Right lung (tissue), 5 donors: ENCODE data around the gene QRICH2. TPM values are rescaled to one million over a fixed set of nuclear protein-coding genes. Genes with fewer than 3 reads are reported as not detected.

Source experiments
- DNase-seq, 2 donors: peaks; one replicate each; pipeline ENCODE4 v3.0.0-alpha.2; 2013
- polyA plus RNA-seq, 5 donors: library from polyadenylated mRNA; unstranded; fragments of 120-200 nt; gene quantifications; one replicate each; pipeline versions ENCODE4 v1.2.1 to v1.2.3, GENCODE V29; 2013; ENCODE audit warnings: inconsistent platforms in 1 of 5, low replicate concordance in 1 of 5; ENCODE audit not compliant: insufficient read length in 5 of 5, insufficient read depth in 1 of 5

The QRICH2 gene
- polyA plus RNA-seq, 5 donors, result 5.0 to 10.2 (median 6.2) TPM

- DNase-seq, result no peak
Measured at GRCh38 chr17:76279742-76280287, 28.3 kb downstream of the QRICH2 start.

DNA sequence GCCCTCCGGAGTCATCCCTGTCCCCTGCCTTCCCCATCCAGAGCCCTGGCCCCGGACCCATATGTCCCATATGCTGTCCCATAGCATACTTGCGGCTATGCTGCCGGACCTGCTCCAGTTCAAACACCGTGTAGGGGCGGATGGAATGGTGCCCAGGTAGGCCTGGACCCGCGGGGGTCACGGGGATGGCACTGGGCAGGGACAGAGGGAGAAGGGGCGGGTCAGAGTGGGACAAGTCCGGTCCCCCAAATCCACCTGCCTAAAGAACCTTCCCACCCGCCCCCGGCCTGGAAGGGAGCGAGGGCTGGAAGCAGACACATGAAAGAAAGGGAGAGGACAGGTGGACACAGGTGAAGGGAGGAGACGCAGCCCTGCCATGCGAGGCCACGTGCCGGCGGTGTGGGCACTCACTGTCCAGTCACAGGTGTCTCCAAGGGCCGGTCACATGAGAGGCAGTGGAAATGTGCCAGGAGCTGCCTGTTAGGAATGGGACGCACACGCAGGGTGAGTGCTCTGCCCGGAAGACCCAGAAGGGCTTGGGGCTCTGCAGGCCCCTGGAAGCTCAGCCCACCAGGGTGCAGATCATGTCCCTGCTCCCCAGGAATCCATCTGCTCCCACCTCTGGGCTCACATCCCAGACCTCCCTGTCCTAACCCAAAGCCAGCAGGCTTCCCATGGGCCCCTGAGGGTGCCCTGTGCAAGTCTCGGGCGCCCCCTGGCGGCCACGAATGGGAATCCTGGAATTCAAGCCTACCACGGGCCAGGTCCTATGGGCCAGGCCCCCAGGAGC lies 28.9 kb downstream of the QRICH2 start:
- peak; percentile 76 to 84 for DNase-seq

DNA sequence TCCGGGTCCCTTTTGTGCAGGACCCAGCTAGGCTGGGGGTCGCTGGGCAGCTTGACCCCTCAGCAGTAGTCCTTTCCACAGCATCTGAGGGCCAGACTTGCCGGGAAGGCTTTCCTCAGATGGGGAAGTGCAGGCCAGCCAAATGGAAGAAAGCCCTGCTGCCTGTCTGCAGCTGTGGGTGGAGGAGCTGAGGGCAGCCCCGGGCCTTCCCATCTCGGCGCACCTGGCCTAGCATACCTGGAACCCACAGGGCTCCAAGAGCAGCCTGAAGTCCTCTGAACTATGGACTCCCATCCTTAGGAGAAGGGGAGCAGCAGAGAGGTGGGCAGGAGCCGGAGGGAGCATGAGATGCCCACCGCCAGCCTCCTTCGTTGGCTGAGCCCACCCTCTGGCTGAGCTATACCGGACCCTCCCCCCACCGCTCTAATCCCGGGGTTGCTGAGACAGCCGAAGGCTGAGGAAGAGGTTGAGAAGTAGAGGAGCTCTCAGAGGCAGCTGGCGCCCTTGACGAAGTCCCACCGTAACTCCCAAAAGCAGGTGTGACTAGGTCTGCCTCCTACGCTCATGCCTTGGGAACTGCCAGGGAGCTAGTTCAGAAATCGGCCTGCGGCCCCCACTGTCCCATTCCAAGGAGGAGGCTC lies 29.7 kb downstream of the QRICH2 start:
- DNase-seq, result no peak

DNA sequence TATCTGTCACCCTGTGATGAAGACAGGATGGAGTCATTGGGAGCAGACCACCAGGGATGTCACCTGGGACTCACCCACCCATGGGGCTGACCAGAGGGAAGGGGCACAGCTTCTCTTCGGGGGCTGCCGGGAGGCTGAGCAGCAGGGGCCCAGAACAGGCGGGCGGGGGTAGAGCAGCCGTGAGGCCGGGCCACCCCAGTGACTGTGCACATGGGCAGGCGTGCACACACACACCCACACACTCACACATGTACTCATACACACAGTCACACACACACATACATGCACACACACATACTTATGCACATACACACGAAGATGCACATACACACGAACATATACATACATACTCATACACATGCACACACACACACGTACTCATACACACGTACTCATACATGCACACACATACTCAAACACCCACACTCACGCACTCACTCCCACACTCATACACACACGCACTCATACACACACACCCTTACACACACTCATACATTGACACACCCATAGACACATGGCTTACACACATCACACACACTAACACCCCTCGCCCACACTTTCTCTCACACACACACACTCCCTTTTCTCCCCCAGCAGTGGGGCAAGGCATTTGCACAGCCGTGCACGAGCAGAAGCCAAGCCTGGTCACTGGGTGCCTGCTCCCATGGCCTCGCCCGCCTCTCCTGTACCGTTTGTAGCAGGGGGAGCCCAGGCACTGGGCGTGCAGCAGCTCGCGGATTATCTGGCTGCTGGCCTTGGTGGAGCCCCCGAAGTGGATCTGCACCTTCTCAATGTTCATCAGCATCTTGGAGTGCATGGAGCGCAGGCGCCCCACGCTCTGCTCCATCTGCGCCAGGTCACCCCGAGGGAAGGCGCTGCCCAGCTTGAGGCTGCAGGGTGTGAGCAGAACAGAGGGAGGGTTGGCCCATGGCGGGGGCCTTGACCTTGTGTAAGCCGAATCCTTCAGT lies 30.5 kb downstream of the QRICH2 start:
- DNase-seq, result no peak

DNA sequence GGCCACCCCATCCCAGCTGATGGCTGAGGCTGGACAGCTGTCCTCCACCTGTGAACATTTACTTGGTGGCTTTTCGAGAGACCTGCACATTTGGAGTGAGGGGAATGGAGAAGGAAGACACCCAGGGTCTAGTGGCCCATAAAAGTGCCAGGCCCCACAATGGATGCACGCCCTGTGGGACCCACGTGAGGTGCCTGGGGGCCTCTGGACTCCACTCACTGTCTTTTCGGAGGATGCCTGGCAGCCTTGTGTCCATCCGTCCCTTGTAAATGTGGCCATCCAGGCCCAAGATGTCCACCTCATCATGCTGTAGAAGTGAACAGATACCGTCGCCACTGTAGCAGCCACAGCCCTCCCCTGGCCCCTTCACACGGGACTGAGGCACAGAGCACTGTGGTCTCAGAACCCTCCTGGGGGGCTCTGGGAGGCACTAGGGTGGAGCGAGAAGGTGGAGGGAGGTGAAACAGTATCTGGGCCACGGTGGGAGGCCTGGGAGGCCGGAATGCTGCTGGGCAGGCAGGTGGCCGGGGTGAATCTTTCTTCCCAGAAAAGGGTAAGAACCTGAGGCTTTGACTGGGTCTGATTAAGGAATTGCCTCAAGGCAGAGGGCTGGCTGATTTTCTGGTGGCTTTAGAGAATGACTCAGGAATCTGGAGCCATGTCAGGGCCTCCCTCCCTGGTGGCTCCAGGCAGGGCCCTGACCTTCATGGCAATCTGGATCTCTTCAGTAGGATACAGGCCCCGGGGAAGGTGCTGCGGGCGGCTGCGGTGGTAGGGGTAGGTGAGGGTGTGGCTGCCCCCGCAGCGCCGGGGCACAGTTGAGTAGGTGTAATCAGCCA lies 31.4 kb downstream of the QRICH2 start:
- no peak for DNase-seq

DNA sequence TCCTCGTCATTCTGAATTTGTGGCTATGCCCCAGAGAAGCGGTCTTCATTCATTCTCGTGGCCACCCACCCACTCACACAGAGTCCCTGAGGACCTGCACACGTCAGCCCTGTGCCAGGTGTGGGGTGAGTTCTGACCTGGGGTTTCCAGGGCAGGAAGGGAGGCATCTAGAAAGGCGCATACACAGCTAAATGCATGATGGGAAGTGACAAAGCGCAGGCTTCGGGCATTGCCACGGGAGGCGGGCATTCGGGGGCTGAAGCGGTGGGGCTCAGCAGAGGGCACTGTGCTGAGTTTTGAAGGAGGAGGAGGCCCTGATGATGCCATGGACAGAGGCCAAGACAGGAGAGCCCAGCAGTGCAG lies 32.0 kb downstream of the QRICH2 start:
- DNase-seq, result no peak

DNA sequence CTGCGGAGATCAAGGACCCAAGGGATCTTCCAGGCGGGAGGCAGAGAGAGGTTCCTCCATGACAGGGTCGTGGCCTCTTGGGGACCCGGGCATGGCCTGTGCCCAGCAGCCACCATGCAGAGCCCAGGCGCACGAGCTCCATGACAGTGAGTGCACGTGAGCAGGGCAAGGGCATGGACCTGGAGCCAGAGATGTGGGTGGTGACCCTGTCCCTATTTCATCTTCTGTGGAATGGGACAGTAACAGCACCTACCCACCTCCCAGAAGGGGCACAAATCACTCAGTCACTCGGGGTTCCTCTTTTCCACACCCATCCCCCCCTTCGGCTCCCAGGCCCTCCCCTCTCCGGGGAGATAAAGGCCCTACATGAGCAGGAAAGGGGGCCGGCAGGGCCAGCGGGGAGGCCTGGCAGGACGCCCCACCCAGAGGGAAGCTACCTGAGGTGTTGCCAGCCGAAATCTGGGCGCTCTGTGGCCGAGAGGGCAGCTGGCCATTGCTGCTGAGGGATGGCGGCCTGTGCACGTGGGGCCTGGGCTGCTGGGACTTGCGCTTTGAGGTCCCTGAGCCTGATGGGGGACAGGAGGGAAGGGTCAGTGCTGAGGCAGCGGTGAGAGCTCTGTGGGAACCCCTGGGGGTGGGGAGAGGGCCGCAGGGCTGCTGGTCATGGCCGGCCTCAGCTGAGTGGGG lies 32.6 kb downstream of the QRICH2 start:
- no peak for DNase-seq

- DNase-seq, result no peak
Measured at GRCh38 chr17:76274112-76274956, 33.7 kb downstream of the QRICH2 start.

DNA sequence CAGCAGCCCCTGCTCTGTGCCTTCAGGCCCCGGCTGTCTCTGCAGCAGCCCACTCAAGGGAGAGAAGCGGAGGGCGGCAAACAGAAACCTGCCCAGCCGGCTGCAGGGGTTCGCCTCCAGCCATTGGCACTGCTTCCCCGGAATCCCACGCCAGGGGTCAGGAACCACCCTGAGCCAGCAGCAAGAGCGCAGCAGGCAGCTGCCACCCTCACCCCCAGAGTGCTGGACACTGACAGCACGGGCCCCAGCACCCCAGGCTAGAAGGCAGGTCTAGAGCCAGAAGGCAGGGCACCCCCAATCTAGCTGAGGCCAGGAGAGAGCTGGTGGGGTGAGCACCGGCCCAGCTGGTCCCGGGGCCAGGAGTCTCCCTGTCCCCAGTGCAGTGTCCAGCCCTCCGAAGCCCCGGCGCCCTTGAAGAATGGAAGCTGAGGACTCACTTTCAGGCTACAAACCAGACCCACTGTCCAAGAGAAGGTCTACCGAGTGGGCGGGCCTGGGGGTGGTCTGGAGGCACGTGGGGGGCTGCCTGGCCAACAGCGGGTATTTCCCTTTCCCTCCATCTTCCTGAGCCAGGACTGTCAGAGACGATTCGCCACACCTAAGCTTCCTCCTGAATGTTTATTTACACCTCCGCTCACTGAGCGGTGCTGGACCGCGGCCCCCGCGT lies 34.5 kb downstream of the QRICH2 start:
- no peak for DNase-seq

DNA sequence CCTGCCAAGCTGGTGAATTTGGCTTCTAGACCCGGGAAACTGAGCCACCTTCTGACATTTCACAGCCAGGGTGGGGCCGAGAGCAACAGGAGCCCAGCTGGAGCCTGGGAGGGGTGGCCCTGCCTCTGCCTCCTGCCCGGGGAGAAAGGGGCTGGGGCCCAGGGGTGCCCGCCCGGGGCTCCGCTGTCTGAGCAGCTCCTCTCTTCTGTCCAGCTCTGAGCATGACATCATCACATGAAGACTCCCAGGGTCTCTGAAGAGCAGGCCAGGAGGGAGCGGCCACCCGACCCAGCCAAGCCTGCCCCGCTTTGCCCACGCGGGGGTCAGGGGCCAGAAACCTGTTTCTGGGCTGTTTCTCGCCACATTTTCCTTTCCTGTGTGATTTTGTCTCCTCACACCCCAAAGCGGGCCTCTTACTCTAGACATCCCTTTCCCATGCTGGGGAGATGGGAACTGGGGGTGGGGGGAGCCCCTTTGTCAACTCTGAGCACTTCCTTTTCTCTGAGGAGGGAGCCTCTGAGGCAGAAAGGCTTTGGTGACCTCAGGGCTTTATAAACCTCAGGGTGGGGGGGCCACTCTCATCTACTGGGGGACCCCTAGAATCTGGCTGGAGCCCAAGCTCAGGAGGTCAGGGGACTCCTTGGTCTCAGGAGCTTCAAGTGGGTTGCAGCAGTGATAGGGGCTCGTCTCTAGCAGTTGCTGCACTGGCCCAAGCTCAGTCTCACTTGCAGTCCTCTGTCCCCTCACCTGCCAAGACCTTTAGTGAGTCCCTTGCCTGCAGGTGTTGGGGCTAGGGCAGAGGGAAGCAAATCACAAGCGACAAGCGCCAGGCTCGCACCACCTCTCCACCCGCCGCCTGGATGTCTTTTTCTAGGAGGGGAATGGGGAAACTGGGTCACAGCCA lies 35.3 kb downstream of the QRICH2 start:
- no peak for DNase-seq

GRCh38 chr17:76271669-76272540 lies 36.2 kb downstream of the QRICH2 start:
- peak in 1 of 2 donors; percentile 55 for DNase-seq

DNA sequence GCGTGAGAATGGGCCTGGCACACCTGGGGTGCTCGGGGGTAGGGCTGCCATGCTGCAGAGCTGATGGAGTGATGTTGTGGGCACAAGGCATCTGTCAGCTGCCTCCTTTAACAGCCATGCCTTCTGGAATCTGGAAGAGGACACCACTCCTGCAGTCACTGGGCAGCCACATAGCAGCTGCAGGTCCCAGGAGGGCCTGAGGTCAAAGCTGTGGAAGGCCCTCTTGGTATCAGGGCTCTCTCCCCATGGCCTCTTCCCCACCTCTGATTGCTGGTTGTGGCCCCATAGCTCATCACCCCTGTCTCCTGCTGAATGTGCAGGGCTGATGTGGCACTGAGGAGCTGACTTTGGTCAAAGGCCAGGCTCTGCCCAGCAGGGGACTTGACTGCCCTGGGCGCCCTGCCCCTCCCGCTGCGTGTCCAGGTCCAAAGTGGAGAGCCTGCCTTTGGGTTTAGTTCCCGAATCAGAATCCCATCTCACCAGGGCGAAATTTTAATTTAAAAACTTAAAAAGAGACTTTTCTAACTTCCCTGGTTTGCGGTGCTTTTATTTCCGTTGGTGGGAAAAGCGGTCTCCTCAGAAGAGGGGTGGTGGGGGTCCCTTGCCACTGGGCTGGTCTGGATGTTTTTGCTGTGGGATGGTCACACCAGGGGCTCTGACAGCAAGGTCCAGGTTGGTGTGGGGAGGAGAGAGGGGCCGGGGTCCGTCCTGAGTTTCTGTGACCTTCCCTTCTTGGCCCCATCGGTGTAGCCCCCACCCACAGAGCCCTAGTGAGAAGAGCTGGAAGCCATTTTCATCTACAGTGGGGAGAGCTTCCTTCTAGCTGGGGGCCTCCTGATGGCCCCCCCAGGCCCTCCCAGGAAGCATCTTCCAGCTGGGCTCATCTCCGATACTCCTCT lies 37.1 kb downstream of the QRICH2 start:
- no peak for DNase-seq

DNA sequence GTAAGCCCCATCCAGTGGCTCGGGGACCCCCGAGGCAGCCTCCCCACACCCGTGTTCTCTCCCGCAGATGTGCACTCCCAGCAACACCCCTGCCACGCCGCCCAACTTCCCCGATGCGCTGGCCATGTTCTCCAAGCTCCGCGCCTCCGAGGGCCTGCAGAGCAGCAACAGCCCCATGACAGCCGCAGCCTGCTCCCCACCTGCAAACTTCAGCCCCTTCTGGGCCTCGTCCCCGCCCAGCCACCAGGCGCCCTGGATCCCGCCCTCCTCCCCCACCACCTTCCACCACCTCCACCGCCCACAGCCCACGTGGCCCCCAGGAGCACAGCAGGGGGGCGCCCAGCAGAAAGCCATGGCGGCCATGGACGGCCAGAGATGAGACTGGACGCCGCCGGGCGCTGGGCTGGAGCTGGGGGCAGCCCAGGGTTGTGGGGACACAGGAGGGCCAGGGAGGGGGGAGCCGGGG lies 37.9 kb downstream of the QRICH2 start:
- no peak for DNase-seq

DNA sequence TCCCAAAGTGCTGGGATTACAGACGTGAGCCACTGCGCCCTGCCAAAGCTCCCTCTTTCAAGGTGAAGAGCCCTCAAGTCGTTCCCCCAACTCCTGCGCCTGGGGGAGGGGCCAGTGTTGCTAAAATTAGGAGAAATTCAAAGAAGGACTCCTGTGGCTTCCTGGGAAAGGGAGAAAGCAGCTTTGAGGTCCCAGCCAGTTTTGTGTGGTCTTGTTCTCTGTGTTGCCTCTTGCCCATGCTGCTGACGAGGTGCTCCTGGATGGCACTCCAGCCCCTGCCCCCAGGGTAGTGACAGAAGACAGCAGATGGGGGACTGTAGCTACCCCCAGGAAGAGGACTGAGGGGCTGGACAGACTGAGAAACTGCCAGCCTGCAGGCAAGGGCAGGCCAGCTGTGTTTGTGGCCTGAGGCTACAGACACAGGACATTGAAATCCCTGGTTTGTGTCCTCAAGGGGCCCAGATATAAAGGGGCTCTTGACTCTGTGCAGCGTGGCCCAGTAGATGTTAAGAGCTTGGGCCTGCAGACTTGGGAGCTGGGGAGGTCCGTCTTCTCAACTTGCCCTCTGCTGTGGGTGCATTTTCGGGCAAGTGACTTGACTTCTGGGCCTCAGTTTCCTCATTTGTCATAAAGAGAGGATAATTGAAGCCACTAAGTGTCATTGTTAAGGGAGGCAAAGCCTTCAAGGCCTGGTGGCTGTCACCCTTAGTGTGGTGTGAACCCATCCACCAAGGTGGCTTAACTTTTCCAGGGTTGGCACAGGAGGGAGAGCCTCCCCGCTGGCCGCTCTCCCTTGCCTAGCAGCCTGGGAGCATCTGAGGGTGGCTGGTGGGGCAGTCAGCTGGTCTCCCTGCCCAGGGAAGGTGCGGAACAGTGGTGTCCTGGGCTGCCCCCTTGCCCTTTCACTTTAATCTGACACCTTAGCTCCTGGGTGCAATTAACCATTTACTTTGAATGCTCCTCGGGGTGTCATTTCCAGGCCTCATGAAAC lies 38.8 kb downstream of the QRICH2 start:
- no peak for DNase-seq
